ENCODE results near the gene OPCML.

The OPCML gene

GRCh38 chr11:133531971-133532651 is at the start of gene OPCML:
Gene OPCML, minus strand, starts transcription at chr11:133532501.
- DNase-seq (ENCODE audit: low read depth, low spot score): no peak

- DNase-seq (ENCODE audit: low read depth, low spot score): no peak
These were observed 48.8 kb upstream of the OPCML start for GRCh38 chr11:133581091-133581490.

DNA sequence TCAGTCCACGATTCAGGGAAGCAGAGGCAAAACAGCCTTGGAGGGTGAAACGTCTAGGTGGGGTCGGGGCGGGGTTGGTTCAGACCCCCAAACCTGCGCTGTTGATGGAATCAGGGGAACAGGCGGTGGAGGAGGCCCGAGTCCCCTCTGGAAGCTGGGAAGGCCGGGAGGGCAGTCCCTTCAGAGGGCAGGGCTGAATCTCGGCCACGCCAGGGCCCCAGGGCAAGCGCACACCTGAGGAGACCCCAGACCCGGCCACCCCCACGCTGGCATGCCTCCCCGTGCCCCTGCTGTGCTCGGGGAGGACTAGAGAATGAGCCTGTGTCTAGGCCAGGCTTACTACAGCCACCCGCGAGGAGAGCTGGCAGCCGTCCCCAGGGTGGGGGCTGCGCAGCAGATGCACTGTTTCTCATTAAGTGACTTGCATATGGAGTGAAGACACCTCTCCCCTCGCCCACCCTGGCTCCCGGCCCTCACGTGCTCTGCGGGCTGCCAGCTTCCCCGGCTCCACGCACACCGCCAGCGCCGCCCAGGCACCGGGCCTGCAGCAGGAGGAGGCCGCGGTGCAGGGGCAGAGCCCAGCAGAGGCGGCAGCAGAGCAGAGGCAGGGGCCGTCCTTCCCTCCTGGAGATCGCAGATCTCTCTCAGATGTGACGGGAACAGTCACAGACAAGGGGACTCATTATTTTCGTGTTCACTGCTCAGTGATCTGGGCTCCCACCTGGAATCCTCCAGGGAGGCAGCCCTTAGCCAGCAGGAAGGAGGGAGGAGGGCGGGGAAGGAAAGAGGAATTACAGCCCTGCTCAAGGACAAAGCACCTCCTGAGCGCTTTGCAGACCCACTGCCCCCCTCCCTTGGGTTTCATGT is 47.1 kb upstream of the OPCML start:
- DNase-seq (ENCODE audit: low read depth, low spot score): no peak

DNA sequence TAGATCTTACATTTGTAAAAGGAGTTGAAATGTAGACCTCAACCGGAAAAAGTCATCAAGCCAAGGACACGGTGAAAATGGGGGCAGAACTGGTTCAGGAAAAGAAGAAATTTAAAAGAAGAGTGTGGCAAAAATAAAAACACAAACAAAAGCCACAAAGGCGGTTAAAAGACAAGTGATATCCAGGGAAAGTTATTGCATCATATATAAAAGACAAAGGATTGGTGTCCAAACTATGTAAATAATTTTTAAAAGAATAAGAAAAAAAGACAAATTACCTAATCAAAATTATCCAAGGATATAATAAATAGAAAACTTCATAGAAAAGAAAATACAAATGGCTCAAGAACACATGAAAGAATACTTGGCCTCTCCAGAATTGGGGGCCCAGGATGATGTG is 45.1 kb upstream of the OPCML start:
- DNase-seq (ENCODE audit: low read depth, low spot score): no peak

DNA sequence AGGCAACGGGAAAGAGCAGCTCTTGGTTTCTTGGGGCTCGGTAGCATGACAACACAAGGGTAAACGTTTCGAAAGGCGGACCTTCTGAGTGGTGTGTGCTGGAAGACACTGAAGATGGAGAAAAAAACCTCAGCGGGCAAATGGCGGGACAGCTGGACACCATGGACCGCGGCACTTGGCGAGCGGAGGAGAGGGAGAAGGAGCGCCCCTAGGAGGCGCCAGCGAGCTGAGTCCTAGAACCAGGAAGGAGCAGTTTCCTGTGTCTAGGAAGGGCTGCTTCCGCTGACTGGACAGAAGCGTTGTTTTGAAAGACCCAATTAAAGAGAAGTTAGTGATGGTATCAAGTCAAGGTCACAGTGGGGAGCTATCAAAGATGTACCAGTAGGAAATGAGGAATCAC is 44.0 kb upstream of the OPCML start:
- no peak for DNase-seq (ENCODE audit: low read depth, low spot score)

- no peak for DNase-seq (ENCODE audit: low read depth, low spot score)
These were observed 40.8 kb upstream of the OPCML start for GRCh38 chr11:133573081-133573480.

GRCh38 chr11:133570376-133570775 is 38.1 kb upstream of the OPCML start:
- DNase-seq (ENCODE audit: low read depth, low spot score): no peak

DNA sequence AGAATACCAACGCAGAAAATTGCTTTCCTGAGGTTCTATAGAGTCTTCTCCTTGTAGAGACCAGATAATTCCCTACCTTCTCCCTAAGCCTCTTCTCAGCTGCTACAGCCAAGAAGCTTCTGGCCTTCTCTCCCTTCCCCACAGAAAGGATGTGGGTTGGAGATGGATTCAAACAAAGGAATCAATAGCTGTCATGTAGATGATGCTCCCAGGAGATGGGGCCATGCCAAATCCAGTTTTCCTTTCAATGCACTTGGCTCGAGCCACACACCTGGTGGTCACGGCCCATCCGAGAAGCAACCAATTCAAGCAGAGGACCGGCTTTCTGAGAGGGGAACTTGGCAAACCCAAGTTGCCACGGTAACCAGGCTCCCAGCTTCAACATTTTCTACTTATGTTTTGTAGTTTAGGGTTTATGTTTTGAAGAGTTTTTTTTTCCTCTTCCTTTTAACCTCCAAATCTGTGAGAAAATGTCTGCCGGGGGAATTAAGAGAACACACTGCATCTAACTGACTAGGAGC is 31.3 kb upstream of the OPCML start:
- DNase-seq (ENCODE audit: low read depth, low spot score): no peak

DNA sequence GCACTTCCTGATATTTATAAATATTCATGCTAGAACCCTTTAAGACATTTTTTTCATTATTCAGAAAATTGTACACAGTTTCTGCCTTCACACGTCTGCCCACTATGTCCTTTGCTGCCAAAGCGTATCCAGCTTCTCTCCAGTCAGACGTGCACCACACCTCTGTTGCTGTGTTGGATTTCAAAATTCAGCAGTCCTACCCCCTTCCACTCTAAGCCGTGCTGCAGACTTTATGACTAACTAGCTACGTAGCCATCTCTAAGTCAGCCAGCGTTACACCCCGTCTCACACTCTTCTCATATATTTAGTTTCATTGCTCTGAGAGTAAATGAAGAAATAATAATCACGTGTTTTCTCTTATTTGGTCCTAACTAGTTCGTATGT is 28.2 kb upstream of the OPCML start:
- no peak for DNase-seq (ENCODE audit: low read depth, low spot score)

- DNase-seq (ENCODE audit: low read depth, low spot score): no peak
These were observed 27.7 kb upstream of the OPCML start for GRCh38 chr11:133559833-133560471.

- no peak for DNase-seq (ENCODE audit: low read depth, low spot score)
These were observed 27.1 kb upstream of the OPCML start for GRCh38 chr11:133559382-133559781.

DNA sequence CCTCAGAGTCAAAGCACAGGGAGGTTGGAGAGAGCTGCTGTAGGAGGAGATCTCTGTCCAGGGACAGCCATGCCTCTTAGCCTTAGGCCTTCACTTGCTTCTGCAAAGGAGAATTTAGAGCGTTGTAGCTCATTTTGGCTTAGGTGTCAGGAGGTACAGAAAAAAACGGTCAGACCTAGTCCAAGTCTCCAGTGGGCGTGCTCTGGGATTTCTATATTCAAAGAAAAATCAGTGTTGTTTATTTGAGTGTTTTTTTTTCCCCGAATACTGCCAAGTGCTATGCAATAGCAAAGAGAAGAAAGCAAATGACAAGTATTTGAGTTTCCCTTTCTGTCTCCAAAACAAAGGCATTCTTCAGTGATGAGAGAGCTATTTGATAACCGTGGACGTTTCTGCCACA is 22.7 kb upstream of the OPCML start:
- no peak for DNase-seq (ENCODE audit: low read depth, low spot score)

DNA sequence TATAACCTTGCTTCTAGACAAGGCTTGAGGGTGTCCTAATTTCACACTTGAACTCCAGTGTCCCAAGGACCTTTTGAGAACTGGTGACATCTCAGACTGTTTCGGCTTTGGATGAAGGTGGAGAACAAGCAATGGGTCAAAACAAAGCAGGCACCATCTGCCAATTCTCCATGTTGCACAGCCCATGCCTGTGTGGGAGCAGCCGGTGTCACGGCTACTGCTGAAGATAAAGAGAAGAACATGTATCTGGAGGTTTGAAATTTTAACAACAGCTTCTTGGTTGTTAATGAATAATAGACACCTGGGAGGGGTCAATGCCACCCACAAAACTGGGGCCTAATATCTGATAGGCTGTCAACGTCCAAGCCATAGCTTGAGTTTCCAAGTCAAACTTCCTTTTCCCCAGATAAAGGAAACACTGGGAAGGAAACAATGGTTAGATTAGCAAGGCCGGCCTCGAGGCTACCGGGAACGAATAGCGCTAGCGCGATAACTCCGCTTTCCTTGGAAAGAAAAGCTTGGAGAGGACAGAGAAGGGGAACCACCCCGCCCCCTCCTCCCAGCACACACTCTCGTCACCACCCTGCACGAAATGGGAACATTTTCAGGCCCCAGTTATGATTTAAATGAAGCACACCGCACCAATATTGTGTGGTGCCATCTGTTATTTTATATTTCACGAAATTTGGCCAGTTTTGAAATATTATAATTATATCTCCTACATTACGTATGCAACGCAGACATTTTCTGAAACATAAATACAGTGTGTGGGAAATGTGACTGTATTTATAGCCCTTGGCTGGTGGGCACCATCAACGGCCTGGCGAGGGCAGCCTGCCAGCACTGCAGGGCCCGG is 21.8 kb upstream of the OPCML start:
- DNase-seq (ENCODE audit: low read depth, low spot score): no peak

DNA sequence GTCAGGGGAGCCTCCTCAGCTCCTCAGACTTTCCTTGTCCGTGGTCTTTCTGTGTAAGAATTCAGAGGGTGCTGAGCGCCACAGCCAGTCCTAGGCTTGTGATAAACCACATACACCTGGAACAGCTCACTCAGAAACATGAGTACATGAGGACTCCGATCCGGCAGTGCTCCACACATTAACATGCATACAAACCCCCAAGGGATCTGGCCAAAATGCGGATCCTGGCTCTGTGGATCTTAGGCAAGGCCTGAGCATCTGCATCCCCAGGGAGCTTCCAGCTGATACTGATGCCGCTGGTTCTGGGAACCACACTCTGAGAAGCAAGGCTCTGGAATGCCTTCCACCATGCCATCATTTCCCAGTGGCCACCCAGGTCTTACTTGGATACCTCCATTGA is 20.6 kb upstream of the OPCML start:
- no peak for DNase-seq (ENCODE audit: low read depth, low spot score)

DNA sequence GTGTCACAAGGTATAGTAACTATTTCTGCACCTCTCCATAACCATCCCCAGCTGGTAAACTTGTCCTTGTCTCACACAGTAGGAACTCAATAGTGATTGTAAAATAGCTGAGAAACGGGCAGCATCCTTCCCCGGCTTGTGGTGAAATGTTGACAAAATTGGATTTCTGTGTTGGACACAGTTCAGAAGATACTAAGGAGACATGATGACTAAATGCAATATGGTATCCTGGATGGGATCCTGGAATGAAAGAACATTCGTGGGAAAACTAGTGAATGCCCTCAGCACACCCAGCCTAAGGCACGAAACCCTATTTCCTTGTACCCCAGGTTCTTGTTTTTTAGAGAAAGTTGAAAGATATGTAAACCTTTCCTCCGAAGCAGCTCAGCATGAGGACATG is 18.8 kb upstream of the OPCML start:
- no peak for DNase-seq (ENCODE audit: low read depth, low spot score)

DNA sequence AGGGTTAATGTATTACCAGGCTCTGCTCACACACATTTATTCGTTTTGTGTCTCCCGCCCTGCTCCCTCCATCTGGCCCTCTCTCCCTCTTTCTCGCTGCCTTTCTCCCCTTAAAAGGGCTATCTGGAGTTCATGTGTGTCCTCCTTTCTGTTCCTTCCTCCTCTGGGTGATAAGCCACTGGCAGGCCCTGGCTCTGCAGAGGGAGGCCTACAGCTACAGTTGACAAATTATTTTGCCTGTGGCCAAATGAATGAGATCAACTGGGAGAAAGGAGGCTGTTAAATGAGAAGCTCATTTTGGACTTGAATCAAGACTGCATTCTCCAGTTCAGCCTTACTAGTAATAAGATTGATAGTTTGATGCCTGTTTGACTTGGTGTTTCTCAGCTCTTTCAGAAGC is 17.5 kb upstream of the OPCML start:
- no peak for DNase-seq (ENCODE audit: low read depth, low spot score)

GRCh38 chr11:133548641-133549040 is 16.3 kb upstream of the OPCML start:
- no peak for DNase-seq (ENCODE audit: low read depth, low spot score)

GRCh38 chr11:133547808-133548494 is 15.7 kb upstream of the OPCML start:
- DNase-seq (ENCODE audit: low read depth, low spot score): no peak

DNA sequence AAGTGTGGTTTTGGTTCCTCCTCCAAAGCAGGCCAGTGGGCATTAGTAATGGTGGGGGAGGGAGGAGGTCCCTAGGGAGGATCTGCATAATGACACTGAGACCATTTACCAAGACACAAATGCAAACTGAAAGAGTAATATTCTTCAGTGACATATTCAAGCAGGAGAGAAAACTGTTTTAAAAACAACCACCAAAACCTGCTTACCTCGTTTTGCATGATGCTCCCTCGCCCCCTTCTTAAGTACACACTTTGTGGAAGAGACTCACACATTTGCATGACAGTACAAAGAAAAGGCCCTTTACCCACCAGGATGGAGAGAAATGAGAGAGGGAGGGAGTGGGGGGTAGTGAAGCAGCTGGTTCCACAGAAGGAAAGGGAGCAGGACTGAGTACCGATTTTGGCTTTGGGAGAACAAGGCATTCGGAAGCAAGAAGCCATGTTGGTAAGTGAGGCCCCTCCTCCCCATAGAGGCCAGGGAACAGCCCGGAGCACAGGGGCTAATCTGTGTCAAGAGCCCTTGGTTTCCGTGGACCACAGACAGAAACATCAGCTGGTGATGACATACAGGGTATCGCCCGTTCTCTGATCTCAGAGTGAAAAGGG is 13.0 kb upstream of the OPCML start:
- DNase-seq (ENCODE audit: low read depth, low spot score): no peak

GRCh38 chr11:133541720-133542095 is 9.4 kb upstream of the OPCML start:
- DNase-seq (ENCODE audit: low read depth, low spot score): no peak
